Brain microvascular endothelial cell (primary cell): ENCODE results near the gene ITIH4.
A peak's percentile ranks its signal among the peaks of the same experiment; 100 is the strongest.

Source experiments
- DNase-seq: peaks from one replicate; pipeline ENCODE4 v3.0.0-alpha.2; 2020
- H3K27ac ChIP-seq: fragments of 250-450 bp; sonication (Bioruptor Pico); 2 replicates; pipeline ENCODE4 v1.5.1; 2020; ENCODE audit warnings: mild to moderate bottlenecking, moderate library complexity
- H3K27me3 ChIP-seq: fragments of 250-450 bp; sonication (Bioruptor Pico); replicated peaks from 2 replicates; pipeline ENCODE4 v1.5.1; 2020; ENCODE audit warnings: mild to moderate bottlenecking
- H3K36me3 ChIP-seq: fragments of 250-450 bp; sonication (Bioruptor Pico); replicated peaks from 2 replicates; pipeline ENCODE4 v1.5.1; 2020; ENCODE audit warnings: mild to moderate bottlenecking
- H3K4me3 ChIP-seq: 2 replicates; pipeline ENCODE4 v1.5.1; 2011; ENCODE audit warnings: low read depth, mild to moderate bottlenecking, control low read depth, low read length, moderate library complexity
- CTCF ChIP-seq: IDR thresholded peaks from 2 replicates; pipeline ENCODE4 v1.5.1; 2011; ENCODE audit warnings: low read depth, mild to moderate bottlenecking, moderate library complexity, low read length, control low read depth, inconsistent platforms; ENCODE audit errors: missing control alignments
- in situ Hi-C: cut with HindIII; loops from 2 replicates; pipeline ENCODE4 v1.10.0; 2017; ENCODE audit warnings: low sequenced_read_pairs, low pct_ligation_motif_present

ITIH4 gene

GRCh38 chr3:52848617-52849016, 18.1 kb upstream of the ITIH4 start:
- DNase-seq, result peak; percentile 73
- Histone ChIP-seq H3K27ac (no peak overlapping the region), H3K27me3 (no peaks in the 10 kb centered on the region), H3K4me3 (no peak overlapping the region), H3K36me3 (peaks cover 13% of the 10 kb centered on the region)
- in situ Hi-C loops, result no loop called here
- no peak for TF ChIP-seq CTCF

GRCh38 chr3:52847726-52848125, 17.3 kb upstream of the ITIH4 start:
- in situ Hi-C loops, result no loop called here
- TF ChIP-seq CTCF, result no peak
- Histone ChIP-seq H3K27ac (no peak overlapping the region), H3K27me3 (no peaks in the 10 kb centered on the region), H3K36me3 (peaks cover 13% of the 10 kb centered on the region), H3K4me3 (no peak overlapping the region)
- no peak for DNase-seq

GRCh38 chr3:52847241-52847640, 16.8 kb upstream of the ITIH4 start:
- peaks cover 13% of the 10 kb centered on the region for H3K36me3 ChIP-seq
- DNase-seq, result no peak
- no peaks in the 10 kb centered on the region for H3K27me3 ChIP-seq
- in situ Hi-C loops, result no loop called here
- no peak for TF ChIP-seq CTCF
- no peak overlapping the region for H3K4me3 ChIP-seq
- H3K27ac ChIP-seq, result no peak overlapping the region

GRCh38 chr3:52846432-52846965, 16.0 kb upstream of the ITIH4 start:
- H3K27me3 ChIP-seq, result no peaks in the 10 kb centered on the region
- H3K36me3 ChIP-seq, result peaks cover 11% of the 10 kb centered on the region
- H3K4me3 ChIP-seq, result no peak overlapping the region
- TF ChIP-seq CTCF, result no peak
- in situ Hi-C loops, result no loop called here
- DNase-seq, result no peak
- H3K27ac ChIP-seq, result no peak overlapping the region

- DNase-seq, result no peak
- in situ Hi-C loops, result no loop called here
- Histone ChIP-seq H3K27me3 (no peaks in the 10 kb centered on the region), H3K4me3 (no peak overlapping the region), H3K36me3 (peaks cover 6% of the 10 kb centered on the region), H3K27ac (no peak overlapping the region)
- TF ChIP-seq CTCF, result peak; percentile 59
These were observed 15.4 kb upstream of the ITIH4 start for GRCh38 chr3:52845691-52846431.
